ENCODE results near the gene ARHGAP15.

The ARHGAP15 gene

GRCh38 chr2:143740431-143740830, 611.2 kb downstream of the ARHGAP15 start:
- DNase-seq: no peak

GRCh38 chr2:143741205-143741604, 612.0 kb downstream of the ARHGAP15 start:
- DNase-seq: no peak

GRCh38 chr2:143742581-143742980, 613.4 kb downstream of the ARHGAP15 start:
- no peak for DNase-seq

DNA sequence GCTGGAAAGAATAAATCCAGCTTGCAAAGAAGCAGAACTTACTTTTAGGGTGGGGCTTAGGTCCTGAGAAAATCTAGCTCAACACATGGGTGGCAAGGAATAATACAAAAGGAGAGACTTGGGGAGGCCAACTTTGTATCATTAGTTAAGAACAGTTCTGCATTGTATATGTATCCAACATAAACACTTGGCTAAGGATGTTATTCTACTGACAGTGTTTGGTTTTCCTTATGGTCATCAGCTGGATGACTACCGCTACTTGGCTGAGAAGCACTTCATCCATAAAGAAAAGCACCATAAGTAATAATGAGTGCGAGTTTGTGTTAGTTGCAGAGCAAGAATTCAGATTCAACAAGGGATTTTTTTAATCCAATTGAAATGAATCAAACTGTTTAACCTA, 614.9 kb downstream of the ARHGAP15 start:
- no peak for DNase-seq

GRCh38 chr2:143745060-143745459, 615.8 kb downstream of the ARHGAP15 start:
- no peak for DNase-seq

GRCh38 chr2:143754742-143755141, 625.5 kb downstream of the ARHGAP15 start:
- no peak for DNase-seq

GRCh38 chr2:143758629-143759330, 629.6 kb downstream of the ARHGAP15 start:
- no peak for DNase-seq

DNA sequence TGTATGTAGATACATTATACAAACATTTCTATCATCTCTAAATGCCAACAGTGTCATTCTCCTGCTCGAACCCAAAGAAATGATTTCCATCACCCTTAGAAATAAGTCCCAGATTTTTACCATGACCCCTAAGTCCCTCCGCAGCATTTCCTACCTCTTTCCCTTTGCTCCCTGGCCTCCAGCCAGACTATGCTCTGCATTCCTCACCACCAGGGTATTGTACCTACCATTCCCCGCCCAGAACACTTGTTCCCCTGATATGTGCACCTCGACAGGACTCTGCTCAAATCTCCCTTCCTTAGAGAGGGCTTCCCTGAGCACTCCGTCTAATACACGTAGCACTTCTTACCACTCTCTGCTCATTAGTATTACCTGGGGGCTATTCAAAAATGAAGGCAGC, 630.2 kb downstream of the ARHGAP15 start:
- no peak for DNase-seq

- no peak for DNase-seq
These were observed 633.1 kb downstream of the ARHGAP15 start for GRCh38 chr2:143762176-143762928.

DNA sequence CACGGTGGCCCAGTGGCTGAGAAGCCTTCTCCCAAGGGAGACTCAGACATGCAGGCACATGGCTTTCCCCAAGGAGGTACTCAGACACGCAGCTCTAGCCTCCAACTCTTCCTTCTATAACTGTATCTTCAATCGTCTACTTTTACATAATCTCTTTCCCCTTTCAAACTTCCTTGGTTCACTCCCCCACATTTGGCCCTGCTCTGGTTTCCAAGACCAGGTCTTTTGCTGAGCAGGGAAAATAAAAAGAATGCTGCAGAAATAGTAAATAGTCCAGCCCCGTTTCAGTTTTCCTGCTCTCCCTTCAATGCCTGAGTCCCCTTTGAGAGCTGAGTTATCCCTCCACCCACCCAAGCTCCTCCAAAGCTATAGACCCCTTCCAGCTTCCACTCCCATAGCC, 635.0 kb downstream of the ARHGAP15 start:
- DNase-seq: no peak

DNA sequence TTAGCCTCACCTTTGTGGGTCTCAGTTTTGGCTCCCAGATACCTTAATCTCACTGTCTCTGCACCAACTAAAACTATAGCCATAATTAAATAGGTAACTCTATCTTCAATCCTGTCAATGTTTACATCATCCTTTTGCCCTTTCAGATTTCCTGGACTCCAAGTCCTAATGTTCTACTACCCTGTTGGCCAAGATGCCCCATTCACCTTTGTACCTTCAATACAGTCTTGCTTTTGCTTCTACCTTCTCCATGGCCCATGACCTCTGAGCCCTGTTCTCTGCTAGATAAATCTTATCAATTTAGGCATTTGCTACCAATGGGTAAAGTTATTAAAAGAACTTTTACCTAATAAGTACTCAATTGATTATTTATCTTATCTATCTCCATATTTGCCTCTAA, 635.5 kb downstream of the ARHGAP15 start:
- DNase-seq: no peak

DNA sequence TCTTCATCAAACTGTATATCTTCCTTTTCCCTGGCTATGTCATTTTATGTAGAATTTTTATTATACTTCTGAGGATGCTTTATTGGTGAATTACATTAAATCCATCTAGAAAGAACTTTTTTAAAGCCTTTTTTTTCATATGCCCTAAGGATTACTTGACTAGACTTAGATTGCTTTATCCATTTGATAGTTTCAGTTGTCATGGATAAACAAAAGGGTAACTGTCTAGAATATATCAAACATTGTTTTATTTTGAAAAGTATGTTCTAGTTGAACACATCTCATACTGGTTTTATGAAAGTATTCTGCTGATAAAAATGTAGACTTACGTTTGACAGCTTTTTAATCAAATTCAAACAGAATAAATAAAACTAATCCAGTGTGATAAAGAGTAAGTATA, 639.8 kb downstream of the ARHGAP15 start:
- no peak for DNase-seq

DNA sequence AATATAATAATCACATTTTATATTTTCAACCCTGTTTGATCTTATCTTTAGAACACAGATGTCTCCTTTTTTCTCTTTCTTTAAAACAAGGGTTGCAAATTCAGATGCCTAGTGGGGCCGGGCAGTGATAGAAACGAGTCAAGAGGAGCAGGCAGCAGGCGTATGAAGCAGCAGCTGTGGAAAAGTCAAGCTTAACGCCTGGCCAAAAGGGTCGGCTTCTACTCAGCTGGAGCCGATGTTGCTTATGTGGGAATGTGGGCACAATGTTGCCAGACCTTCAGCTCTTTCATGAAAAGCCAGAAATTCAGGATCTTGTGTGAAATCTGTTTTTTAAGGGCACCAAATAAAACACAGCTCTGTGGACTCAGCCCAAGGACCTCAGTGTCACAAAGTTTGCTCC, 642.7 kb downstream of the ARHGAP15 start:
- DNase-seq: no peak

GRCh38 chr2:143776526-143777297, 647.5 kb downstream of the ARHGAP15 start:
- no peak for DNase-seq

DNA sequence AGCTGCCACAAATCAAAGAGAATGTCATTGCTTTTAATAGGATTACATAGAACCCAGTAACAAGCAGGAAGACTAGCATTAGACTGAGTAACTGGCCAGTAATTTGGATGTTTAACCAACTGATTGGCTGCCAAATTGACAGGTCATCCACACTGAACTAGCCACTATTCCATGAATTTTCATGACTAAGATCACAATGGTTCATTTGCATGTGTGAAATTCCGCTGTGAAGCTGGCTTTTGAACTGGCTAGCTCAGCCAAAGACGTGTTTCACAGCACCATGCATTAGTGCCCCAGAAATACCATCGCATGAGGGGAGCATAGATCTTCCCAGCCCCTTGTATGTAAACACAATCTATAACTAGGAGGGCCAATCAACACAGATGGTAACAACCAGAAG, 649.8 kb downstream of the ARHGAP15 start:
- no peak for DNase-seq

DNA sequence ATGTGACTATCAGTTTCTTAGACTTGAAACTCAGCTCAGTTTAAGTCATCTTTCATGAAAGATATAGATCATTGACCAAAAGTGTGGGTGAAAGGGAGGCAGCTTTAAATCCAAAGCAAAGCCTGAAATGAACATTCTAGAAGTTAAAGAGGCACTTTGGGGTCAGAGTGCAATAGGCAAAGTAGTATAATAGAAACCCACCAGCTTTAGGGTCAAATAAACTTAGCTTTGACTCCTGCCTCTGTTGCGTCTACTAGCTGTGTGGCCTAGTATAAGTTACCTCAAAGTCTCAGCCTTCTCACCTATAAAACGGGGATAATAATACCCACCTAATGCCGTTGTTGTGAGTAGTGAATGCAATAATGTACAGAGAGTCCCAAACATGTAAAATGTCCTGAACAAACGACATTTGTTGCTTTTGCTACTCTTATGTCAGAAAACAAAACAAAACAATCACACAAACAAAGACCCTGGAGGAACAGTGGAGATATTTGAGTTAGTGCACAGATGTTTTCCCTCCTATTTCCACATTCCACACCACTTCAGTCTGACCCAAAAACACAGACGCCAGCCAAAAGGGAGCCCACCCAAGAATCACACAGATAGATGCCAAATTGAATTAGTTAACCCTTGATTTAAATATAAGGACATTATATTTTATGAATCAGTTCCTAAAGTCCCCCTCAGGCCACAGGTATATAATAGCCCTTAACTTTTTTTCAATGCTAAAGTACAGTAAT, 657.0 kb downstream of the ARHGAP15 start:
- no peak for DNase-seq

DNA sequence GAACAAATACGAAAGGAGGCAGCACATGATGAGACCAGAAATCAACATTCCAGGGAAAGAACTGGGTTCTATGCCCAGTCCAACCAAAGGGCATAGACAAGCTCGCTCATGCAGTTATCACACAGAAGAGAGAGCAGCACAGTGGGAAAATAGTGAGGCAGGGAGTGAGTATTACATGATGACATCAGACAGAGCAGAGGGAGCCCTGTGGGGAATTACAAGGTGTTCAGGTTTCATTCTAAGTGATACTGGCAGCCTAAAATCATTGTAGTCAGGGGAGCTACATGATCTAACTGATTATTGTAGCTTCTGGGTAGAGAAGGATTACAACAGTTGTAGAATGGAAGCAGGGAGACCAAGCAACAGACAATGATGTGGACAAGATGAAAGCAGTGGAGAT, 658.5 kb downstream of the ARHGAP15 start:
- no peak for DNase-seq

- no peak for DNase-seq
These were observed 663.4 kb downstream of the ARHGAP15 start for GRCh38 chr2:143792602-143793001.

DNA sequence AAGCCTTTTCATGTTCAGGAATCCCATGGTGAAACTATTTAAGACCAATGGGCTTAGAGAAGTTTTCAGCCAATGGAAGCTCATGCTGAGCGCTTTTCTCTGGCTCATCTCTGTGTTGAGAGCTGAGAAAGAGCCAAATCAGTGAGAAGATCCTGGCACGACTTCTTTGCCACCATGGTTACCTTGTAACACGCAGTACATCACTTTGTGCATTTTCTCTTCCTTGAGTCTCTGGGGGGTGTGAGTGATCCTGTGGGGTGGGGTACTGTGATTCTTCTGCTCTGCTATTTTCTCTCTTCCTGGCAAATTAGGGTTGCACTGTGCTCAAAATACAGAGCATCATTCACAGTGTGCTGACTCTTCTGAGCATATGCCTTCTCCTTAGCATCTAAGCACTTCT, 664.2 kb downstream of the ARHGAP15 start:
- no peak for DNase-seq

DNA sequence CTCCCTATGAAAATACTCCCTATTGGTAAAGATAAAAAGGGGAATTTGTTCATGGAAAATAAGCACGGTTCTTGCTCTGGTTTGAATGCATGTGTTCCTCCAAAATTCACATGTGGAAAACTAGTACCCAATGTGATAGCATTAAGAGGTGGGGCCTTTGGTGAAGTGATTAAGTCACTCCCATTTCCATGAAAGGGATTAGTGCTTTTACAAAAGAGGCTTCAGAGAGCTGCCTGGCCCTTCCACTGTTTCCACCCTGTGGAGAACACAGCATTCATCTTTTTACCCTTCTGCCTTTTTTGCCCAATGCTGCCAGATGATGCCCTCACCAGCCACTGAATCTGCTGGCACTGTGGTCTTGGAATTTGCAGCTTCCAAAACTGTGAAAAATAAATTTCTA, 666.8 kb downstream of the ARHGAP15 start:
- no peak for DNase-seq

GRCh38 chr2:143801561-143801960, 672.3 kb downstream of the ARHGAP15 start:
- no peak for DNase-seq

GRCh38 chr2:143802242-143802641, 673.0 kb downstream of the ARHGAP15 start:
- no peak for DNase-seq
